AG09319 (cell line): Measurements from ENCODE around the gene HABP2.

Source experiments
- DNase-seq: peaks from one replicate; pipeline ENCODE4 v3.0.0-alpha.2; 2010; ENCODE audit warnings: low read depth; ENCODE audit errors: extremely low read depth
- CTCF ChIP-seq: IDR thresholded peaks from 2 replicates; pipeline ENCODE4 v1.5.1; 2011; ENCODE audit warnings: low read depth, mild to moderate bottlenecking, inconsistent platforms, low read length, moderate library complexity

HABP2 gene

DNA sequence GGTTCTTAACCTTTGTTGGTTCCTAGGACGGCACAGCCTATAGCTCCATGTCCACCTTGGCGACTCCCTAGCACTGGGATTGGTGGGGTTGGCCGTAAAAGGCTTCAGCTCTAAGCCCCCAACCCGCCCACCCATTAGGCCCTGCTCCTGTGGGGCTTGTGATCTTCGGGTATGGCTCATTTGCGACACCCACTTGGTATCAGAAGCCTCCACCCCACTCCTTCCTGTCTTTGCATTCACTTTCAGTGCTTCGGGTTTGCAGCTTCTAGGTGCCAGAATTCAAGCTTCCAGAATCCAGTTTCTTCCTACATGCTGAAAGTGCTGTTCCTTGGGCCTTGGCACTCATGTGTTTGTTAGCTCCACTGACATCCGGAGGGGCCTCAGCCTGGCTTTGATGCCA is 39.5 kb downstream of the HABP2 start:
- TF ChIP-seq CTCF: no peak
- no peak for DNase-seq

GRCh38 chr10:113594652-113595051 is 41.8 kb downstream of the HABP2 start:
- TF ChIP-seq CTCF: no peak
- no peak for DNase-seq

GRCh38 chr10:113600569-113600968 is 47.7 kb downstream of the HABP2 start:
- DNase-seq: no peak
- TF ChIP-seq CTCF: no peak

DNA sequence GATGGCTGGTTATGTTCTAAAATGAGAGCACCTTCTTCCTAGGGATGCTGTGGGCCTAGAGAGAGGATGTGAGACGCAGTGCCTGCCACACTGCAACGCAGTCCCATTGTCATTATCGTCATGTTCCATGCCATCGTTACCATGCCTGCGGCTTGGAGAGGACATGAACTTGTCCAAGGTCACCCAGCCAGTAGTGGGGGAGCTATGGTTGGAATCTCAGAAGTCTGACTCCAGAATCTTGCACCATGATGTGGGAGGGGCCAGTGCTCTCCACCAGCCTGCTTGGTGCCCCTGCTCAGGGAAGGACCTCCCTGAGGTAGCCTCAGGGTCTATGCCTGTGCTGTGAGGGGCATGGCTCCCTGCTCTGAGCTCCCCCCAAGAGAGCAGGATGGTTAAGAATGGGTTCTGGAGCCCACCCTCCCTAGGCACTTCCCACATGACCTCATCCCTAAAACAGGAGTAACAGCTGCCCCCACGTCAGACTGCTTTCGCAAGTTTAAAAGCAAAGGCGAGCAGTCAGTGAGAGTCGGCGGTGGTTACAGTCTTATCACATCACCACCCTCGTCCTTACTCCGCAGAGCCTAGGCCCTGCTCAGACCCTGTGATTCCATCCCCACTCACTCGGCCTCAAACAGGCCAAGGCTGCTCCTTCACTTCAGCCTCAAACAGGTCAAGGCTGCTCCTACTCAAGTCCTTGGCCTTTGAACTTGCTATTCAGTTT is 50.4 kb downstream of the HABP2 start:
- DNase-seq: no peak
- no peak for TF ChIP-seq CTCF

GRCh38 chr10:113604572-113604971 is 51.7 kb downstream of the HABP2 start:
- DNase-seq: no peak
- TF ChIP-seq CTCF: no peak

DNA sequence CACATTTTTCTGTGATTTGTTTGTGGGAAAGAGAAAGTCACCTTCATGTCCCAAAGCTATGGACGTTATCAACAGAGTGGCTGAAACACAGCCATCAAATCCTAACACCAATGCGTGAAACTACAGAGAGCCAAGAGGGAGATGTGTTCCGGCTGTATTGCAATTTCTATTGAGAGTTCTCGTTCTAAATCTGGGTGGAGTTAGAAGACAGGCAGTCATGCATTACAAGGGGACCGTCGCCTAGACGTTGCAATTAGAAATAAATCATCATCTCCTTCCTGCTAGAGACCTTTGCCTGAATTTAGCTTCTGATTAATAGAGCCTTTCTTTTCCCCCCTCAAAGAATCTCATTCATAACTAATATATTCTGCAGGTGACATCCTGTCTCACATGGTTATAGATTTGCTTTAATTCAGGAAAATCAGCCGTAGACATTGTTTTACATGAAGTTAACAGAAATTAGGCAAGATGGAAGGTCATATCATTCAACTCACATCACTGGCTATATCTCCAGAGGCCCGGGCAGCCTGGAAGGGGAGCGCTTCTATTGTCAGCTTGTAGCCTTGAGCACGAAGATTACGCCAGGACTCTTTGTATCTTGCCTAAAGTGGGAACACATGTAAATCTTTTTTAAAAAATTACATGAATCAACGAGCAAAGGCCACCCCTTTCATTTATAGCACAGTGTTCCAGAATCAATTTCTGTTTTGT is 52.6 kb downstream of the HABP2 start:
- TF ChIP-seq CTCF: no peak
- no peak for DNase-seq

GRCh38 chr10:113609704-113610108 is 56.9 kb downstream of the HABP2 start:
- no peak for TF ChIP-seq CTCF

More at GRCh38 chr10:113609704-113610108, 56.9 kb downstream of the HABP2 start:
- DNase-seq: no peak
